ENCODE data around the gene PRX. TPM values are rescaled to one million over a fixed set of nuclear protein-coding genes. Genes with fewer than 3 reads are reported as not detected.

Gene PRX, protein sequence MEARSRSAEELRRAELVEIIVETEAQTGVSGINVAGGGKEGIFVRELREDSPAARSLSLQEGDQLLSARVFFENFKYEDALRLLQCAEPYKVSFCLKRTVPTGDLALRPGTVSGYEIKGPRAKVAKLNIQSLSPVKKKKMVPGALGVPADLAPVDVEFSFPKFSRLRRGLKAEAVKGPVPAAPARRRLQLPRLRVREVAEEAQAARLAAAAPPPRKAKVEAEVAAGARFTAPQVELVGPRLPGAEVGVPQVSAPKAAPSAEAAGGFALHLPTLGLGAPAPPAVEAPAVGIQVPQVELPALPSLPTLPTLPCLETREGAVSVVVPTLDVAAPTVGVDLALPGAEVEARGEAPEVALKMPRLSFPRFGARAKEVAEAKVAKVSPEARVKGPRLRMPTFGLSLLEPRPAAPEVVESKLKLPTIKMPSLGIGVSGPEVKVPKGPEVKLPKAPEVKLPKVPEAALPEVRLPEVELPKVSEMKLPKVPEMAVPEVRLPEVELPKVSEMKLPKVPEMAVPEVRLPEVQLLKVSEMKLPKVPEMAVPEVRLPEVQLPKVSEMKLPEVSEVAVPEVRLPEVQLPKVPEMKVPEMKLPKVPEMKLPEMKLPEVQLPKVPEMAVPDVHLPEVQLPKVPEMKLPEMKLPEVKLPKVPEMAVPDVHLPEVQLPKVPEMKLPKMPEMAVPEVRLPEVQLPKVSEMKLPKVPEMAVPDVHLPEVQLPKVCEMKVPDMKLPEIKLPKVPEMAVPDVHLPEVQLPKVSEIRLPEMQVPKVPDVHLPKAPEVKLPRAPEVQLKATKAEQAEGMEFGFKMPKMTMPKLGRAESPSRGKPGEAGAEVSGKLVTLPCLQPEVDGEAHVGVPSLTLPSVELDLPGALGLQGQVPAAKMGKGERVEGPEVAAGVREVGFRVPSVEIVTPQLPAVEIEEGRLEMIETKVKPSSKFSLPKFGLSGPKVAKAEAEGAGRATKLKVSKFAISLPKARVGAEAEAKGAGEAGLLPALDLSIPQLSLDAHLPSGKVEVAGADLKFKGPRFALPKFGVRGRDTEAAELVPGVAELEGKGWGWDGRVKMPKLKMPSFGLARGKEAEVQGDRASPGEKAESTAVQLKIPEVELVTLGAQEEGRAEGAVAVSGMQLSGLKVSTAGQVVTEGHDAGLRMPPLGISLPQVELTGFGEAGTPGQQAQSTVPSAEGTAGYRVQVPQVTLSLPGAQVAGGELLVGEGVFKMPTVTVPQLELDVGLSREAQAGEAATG (N-terminal part only)
- total RNA-seq (2012; rRNA removed) (0.83 and 0.90 TPM in 2 replicates), polyA plus RNA-seq (2012; rRNA removed) (1.7 and 1.8 TPM in 2 replicates), Bru-seq, nascent RNA (percentile 36 among the genes with signal in this experiment), BruChase-seq, experiment 1, labeled RNA remaining after a 6-hour chase (percentile 44 among the genes with signal in this experiment), BruChase-seq, experiment 2, labeled RNA remaining after a 2-hour chase (percentile 42 among the genes with signal in this experiment)
- 1.5 and 1.8 TPM in 2 replicates for polyA plus RNA-seq (2012; cell fraction: cytosol; rRNA removed)
- polyA plus RNA-seq (2012; cell fraction: nucleus; rRNA removed; ENCODE audit: low replicate concordance): 1.7 and 2.9 TPM in 2 replicates
- long read RNA-seq, partial matches to known transcripts: 0 of 4 reads
- long read RNA-seq, other reads (novel, unspliced or antisense): 4 of 4 reads

- H3K4me1 ChIP-seq (ENCODE audit: control insufficient read depth, insufficient read depth, low read length): peaks cover 7% of the 10 kb centered on the region
- dilution Hi-C loops (cut with HindIII; ENCODE audit: low sequenced_read_pairs, unreplicated experiment): no loop called here
- H4K5ac ChIP-seq (ENCODE audit: low read depth, low read length): no peak within 1 kb of the TSS
- no peak within 1 kb of the TSS for H3K4me3 ChIP-seq (ENCODE audit: insufficient read depth, low read depth, low read length)
- H2BK20ac ChIP-seq (ENCODE audit: low read depth, low read length): no peak within 1 kb of the TSS
- BruUV-seq (replicated peaks): no TSS peak
- H2AK9ac ChIP-seq (replicated peaks; ENCODE audit: low read depth, low read length, poor library complexity): no peak within 1 kb of the TSS
- H3K56ac ChIP-seq (ENCODE audit: extremely low read depth, insufficient read depth, low read length): no peak within 1 kb of the TSS
- no peak within 1 kb of the TSS for H2BK120ac ChIP-seq (ENCODE audit: low read depth, low read length)
- no peak within 1 kb of the TSS for H3K4me2 ChIP-seq (ENCODE audit: low read depth, low read length)
- no peaks in the 10 kb centered on the region for H3K36me3 ChIP-seq (ENCODE audit: control insufficient read depth, insufficient read depth, low read length)
- H3K9ac ChIP-seq (ENCODE audit: low read depth, low read length): no peak within 1 kb of the TSS
- no peak within 1 kb of the TSS for H4K91ac ChIP-seq (ENCODE audit: insufficient read depth, low read depth, low read length)
- TF ChIP-seq MXI1 (IDR thresholded peaks at IDR 0.05; ENCODE audit: borderline replicate concordance, low read depth, low read length): no peak
- TF ChIP-seq MAFK (IDR thresholded peaks at IDR 0.05; ENCODE audit: low read depth, low read length): no peak
- TF ChIP-seq, protein P1, sequence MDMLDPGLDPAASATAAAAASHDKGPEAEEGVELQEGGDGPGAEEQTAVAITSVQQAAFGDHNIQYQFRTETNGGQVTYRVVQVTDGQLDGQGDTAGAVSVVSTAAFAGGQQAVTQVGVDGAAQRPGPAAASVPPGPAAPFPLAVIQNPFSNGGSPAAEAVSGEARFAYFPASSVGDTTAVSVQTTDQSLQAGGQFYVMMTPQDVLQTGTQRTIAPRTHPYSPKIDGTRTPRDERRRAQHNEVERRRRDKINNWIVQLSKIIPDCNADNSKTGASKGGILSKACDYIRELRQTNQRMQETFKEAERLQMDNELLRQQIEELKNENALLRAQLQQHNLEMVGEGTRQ (IDR thresholded peaks at IDR 0.05; ENCODE audit: low read depth, low read length): no peak
- TF ChIP-seq RCOR1 (IDR thresholded peaks at IDR 0.05; ENCODE audit: insufficient replicate concordance, low read length): no peak
- no peak for TF ChIP-seq CHD1 (IDR thresholded peaks at IDR 0.05; ENCODE audit: low read depth, low read length)
- no peak for TF ChIP-seq RAD21 (IDR thresholded peaks at IDR 0.05; ENCODE audit: low read length)
- no peak for TF ChIP-seq BHLHE40 (IDR thresholded peaks at IDR 0.05; ENCODE audit: low read depth, low read length)
- TF ChIP-seq NFE2L2 (IDR thresholded peaks at IDR 0.05; ENCODE audit: low read depth, low read length): no peak
- no peak for TF ChIP-seq RFX5 (IDR thresholded peaks at IDR 0.05; ENCODE audit: low read depth, low read length)
- TF ChIP-seq SMC3 (IDR thresholded peaks at IDR 0.05; ENCODE audit: low read depth, low read length): no peak
- no peak for TF ChIP-seq MAZ (IDR thresholded peaks at IDR 0.05; ENCODE audit: borderline replicate concordance, low read depth, low read length)
- H2BK5ac ChIP-seq (ENCODE audit: low read depth, low read length, poor library complexity, severe bottlenecking): no peak within 1 kb of the TSS
- H4K8ac ChIP-seq (ENCODE audit: low read depth in 2 of 2, low read length in 2 of 2): no peak within 1 kb of the TSS
- intact Hi-C loops (cut with micrococcal nuclease): no loop called here
- WGBS, 2 experiments (ENCODE audit: extremely low coverage in 2 of 2, insufficient read length in 1 of 2): 50% methylated on average over 3 of the region's 18 CpGs; no CpG with 5 or more reads in 1 of the 2 experiments
- H3K27me3 ChIP-seq (ENCODE audit: control insufficient read depth, insufficient read depth, low read length): no peaks in the 10 kb centered on the region
- no peak within 1 kb of the TSS for H3K18ac ChIP-seq (ENCODE audit: low read depth, low read length)
- ATAC-seq (ENCODE audit: low read depth) (no peak), DNase-seq (no peak)
- POLR2A ChIA-PET (ENCODE audit: unreplicated experiment): no interaction called here
- CTCF ChIA-PET: interaction anchor here (1.2 kb wide), 1 partner anchor 7 kb away, joined by 4 read pairs; no protein-coding TSS in a partner anchor
- no peak within 1 kb of the TSS for H3K14ac ChIP-seq (replicated peaks; ENCODE audit: low read depth, low read length)
- H3K23ac ChIP-seq (ENCODE audit: low read depth, low read length): no peak within 1 kb of the TSS
- no peaks in the 10 kb centered on the region for H3K79me1 ChIP-seq (ENCODE audit: low read depth in 1 of 2, low read length in 2 of 2)
- no peaks in the 10 kb centered on the region for H4K20me1 ChIP-seq (ENCODE audit: insufficient read depth, low read length)
- no peak within 1 kb of the TSS for H3K4ac ChIP-seq (ENCODE audit: low read depth, low read length)
- in situ Hi-C loops (cut with MboI; ENCODE audit: low sequenced_read_pairs): no loop called here
- H3K27ac ChIP-seq (ENCODE audit: insufficient read depth, low read length): no peak within 1 kb of the TSS
- H2AFZ ChIP-seq (replicated peaks; ENCODE audit: low read length, poor library complexity): peak within 1 kb of the TSS; percentile 6
- H3K9me1 ChIP-seq (ENCODE audit: insufficient read depth, low read length): peaks cover 9% of the 10 kb centered on the region
- H2AK5ac ChIP-seq (ENCODE audit: low read depth, low read length): 0 out of 2 replicates have a peak within 1 kb of the TSS, but pooled peaks have one; percentile 6
- no peak within 1 kb of the TSS for H2BK15ac ChIP-seq (ENCODE audit: low read depth, low read length)
- H3K9me3 ChIP-seq (ENCODE audit: control insufficient read depth, insufficient read depth, low read length): no peaks in the 10 kb centered on the region
Measured at GRCh38 chr19:40413291-40413845, at the start of gene PRX. Gene PRX (minus strand): TSS chr19:40413378. CDS start chr19:40407932, 5,446 bp downstream.
